Nucleus accumbens (tissue), 56 donors: ENCODE results near the gene RASGRP4.
A peak's percentile ranks its signal among the peaks of the same experiment; 100 is the strongest.

Experiments used
- DNase-seq, 56 donors: peaks; one replicate each; lab custom pipeline; 2025; lab: John Stamatoyannopoulos, UW

RASGRP4 gene

GRCh38 chr19:38391911-38392464 is 34.0 kb downstream of the RASGRP4 start:
- DNase-seq = no peak

- DNase-seq = no peak
Measured at GRCh38 chr19:38389957-38390924, 35.8 kb downstream of the RASGRP4 start.

- DNase-seq = peak in 22 of 56 donors; percentile 4 to 53 (median 23)
Measured at GRCh38 chr19:38389101-38389925, 36.7 kb downstream of the RASGRP4 start.

GRCh38 chr19:38388349-38389100 is 37.5 kb downstream of the RASGRP4 start, which contains the start of gene SPRED3:
Gene SPRED3 (plus strand): TSS chr19:38388697. CDS start chr19:38390303, 1,606 bp downstream.
- peak in 45 of 56 donors; percentile 20 to 82 (median 63) for DNase-seq

GRCh38 chr19:38387550-38388348 is 38.3 kb downstream of the RASGRP4 start, which contains the start of gene GGN:
Gene GGN (minus strand): TSS chr19:38388034. CDS start chr19:38387261, 773 bp downstream.
- peak in 55 of 56 donors; percentile 19 to 96 (median 78) for DNase-seq

- DNase-seq = no peak
Measured at GRCh38 chr19:38386971-38387549, 39.0 kb downstream of the RASGRP4 start.

- DNase-seq = no peak
Measured at GRCh38 chr19:38386300-38386970, 39.6 kb downstream of the RASGRP4 start.

GRCh38 chr19:38385804-38386257 is 40.2 kb downstream of the RASGRP4 start:
- no peak for DNase-seq

- no peak for DNase-seq
Measured at GRCh38 chr19:38385057-38385803, 40.8 kb downstream of the RASGRP4 start.

- no peak for DNase-seq
Measured at GRCh38 chr19:38384209-38385027, 41.6 kb downstream of the RASGRP4 start.

- no peak for DNase-seq
Measured at GRCh38 chr19:38383743-38384142, 42.3 kb downstream of the RASGRP4 start.

- DNase-seq = no peak
Measured at GRCh38 chr19:38383184-38383583, 42.8 kb downstream of the RASGRP4 start.

GRCh38 chr19:38381138-38381537 is 44.9 kb downstream of the RASGRP4 start:
- DNase-seq = no peak

- DNase-seq = no peak
Measured at GRCh38 chr19:38378866-38379265, 47.2 kb downstream of the RASGRP4 start.

- no peak for DNase-seq
Measured at GRCh38 chr19:38377052-38377451, 49.0 kb downstream of the RASGRP4 start.

GRCh38 chr19:38376576-38376975 is 49.4 kb downstream of the RASGRP4 start:
- DNase-seq = no peak
